WERI-Rb-1 (cell line): ENCODE results near the gene SCAANT1.

ENCODE experiments used
- DNase-seq: peaks from one replicate; pipeline ENCODE4 v3.0.0-alpha.2; 2020
- H3K27ac ChIP-seq: fragments of 250-450 bp; sonication (Bioruptor Pico); 2 replicates; pipeline ENCODE4 v1.5.1; 2020; ENCODE audit warnings: mild to moderate bottlenecking, moderate library complexity
- H3K27me3 ChIP-seq: fragments of 250-450 bp; sonication (Bioruptor Pico); 2 replicates; pipeline ENCODE4 v1.5.1; 2021; ENCODE audit warnings: mild to moderate bottlenecking, low read depth, moderate library complexity; ENCODE audit not compliant: insufficient read depth, severe bottlenecking
- H3K36me3 ChIP-seq: fragments of 250-450 bp; sonication (Bioruptor Pico); 2 replicates; pipeline ENCODE4 v1.5.1; 2020; ENCODE audit warnings: mild to moderate bottlenecking, moderate library complexity
- H3K4me3 ChIP-seq: 2 replicates; pipeline ENCODE4 v1.5.1; 2011; ENCODE audit warnings: low read depth, mild to moderate bottlenecking, control low read depth, low read length
- H3K9me3 ChIP-seq: fragments of 250-450 bp; sonication (Bioruptor Pico); 2 replicates; pipeline ENCODE4 v1.5.1; 2021; ENCODE audit warnings: mild to moderate bottlenecking, moderate library complexity; ENCODE audit not compliant: severe bottlenecking
- TF ChIP-seq, protein P1 (sequence below): IDR thresholded peaks from 2 replicates; pipeline ENCODE4 v1.5.1; 2011; ENCODE audit warnings: low read depth, mild to moderate bottlenecking, control low read depth, inconsistent platforms, low read length

SCAANT1 gene

DNA sequence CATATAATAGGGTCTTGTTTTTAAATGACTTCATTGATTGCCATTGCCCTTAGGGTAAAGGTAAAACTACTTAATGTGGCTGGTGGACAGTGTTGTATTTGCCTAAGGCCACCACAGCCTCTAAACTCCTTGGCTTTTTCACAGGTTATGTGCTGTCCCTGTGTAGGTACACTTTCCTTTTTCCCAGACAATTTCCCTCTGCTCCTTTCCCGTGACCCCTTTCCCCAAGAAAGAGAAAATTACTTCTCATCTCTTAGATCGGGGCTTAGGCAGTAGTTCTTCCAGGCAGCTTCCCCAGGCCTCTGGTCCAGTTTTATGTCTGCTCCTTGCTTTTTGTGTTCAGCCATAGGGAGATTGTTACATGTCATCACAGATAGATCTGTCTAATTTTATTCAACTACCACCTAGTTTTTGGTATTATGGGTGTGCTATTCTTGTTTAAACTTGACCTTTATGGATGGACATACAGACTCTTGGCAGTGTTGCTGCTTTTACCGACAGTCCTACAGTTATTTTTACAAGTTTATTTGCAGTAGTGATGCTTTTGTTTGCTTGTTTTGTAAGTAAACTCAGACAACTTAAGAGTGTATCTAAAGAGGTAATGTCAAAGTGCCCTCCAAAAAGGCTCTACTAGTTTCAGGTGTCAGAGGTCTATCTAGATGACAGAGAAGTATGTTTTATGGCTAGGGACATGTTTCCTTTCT is 20.5 kb upstream of the SCAANT1 start:
- Histone ChIP-seq H3K27ac (no peak overlapping the region), H3K27me3 (no peaks in the 10 kb centered on the region), H3K9me3 (no peaks in the 10 kb centered on the region), H3K36me3 (no peaks in the 10 kb centered on the region; the same call in 1 of the 2 replicates), H3K4me3 (no peak overlapping the region)
- DNase-seq, result no peak
- TF ChIP-seq, protein P1, sequence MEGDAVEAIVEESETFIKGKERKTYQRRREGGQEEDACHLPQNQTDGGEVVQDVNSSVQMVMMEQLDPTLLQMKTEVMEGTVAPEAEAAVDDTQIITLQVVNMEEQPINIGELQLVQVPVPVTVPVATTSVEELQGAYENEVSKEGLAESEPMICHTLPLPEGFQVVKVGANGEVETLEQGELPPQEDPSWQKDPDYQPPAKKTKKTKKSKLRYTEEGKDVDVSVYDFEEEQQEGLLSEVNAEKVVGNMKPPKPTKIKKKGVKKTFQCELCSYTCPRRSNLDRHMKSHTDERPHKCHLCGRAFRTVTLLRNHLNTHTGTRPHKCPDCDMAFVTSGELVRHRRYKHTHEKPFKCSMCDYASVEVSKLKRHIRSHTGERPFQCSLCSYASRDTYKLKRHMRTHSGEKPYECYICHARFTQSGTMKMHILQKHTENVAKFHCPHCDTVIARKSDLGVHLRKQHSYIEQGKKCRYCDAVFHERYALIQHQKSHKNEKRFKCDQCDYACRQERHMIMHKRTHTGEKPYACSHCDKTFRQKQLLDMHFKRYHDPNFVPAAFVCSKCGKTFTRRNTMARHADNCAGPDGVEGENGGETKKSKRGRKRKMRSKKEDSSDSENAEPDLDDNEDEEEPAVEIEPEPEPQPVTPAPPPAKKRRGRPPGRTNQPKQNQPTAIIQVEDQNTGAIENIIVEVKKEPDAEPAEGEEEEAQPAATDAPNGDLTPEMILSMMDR, result no peak

DNA sequence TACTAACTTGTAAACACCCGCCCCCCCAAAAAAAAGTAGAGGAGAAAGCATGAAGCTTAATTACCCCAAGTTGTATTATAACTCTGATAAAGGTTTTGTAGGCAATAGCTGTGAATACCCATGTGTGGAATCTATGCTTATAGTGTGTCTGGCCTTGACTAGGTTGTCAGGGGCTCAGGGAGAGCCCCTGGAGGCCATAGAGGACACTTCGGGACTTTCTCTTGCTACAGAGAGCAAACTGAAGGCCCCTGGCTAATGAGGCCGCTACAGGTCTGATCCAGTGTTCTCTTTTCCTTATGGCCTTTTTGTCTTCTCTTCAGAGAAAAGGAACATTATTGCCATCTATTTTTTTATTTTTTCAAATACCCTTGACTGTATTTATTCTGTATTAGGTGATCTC is 19.1 kb upstream of the SCAANT1 start:
- no peak overlapping the region for H3K27ac ChIP-seq
- H3K36me3 ChIP-seq, result peaks cover 7% of the 10 kb centered on the region
- TF ChIP-seq, protein P1, result peak; percentile 27; the same call in 1 of the 2 replicates
- H3K27me3 ChIP-seq, result no peaks in the 10 kb centered on the region
- H3K9me3 ChIP-seq, result no peaks in the 10 kb centered on the region
- H3K4me3 ChIP-seq, result no peak overlapping the region
- DNase-seq, result peak; percentile 8

DNA sequence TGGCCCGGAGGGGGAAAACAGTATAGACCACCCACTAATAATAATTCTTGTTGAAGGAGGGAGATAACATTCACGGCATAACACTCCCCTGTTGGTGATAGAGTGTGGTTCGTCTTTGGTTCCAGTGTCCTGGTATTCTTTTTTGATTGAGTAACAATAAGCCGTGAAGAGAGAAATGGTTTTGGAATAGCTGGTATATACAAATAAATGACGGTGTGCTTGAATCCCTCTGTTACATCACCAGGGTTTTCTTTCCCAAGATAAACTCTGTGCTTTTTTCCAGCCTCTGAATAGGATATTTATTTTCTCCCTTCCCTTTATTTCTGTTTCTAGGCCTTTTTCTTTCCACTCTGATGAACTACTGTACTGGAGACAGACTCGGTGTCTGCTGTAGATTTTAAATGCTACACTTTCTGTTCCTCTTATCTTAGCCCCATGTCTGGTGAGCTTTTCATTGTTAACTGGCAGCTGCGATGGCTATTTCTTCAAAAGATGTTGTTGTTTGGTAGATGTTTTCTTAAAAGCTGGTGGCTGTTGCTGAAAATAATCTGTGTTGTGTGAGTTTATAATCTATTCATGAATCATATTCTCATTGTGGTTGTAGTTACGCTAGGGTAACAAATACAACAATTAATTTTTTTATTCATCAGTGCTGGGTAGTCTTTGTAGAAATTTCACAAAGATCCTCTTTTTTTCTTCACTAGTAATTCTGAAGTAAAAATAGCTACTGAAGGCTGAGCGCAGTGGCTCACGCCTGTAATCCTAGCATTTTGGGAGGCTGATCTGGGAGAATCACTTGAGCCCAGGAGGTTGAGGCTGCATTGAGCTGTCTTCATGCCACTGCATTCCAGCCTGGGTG is 15.5 kb upstream of the SCAANT1 start:
- Histone ChIP-seq H3K36me3 (peaks cover 22% of the 10 kb centered on the region), H3K4me3 (no peak overlapping the region), H3K9me3 (no peaks in the 10 kb centered on the region), H3K27ac (no peak overlapping the region), H3K27me3 (no peaks in the 10 kb centered on the region)
- TF ChIP-seq, protein P1, result no peak
- DNase-seq, result no peak

DNA sequence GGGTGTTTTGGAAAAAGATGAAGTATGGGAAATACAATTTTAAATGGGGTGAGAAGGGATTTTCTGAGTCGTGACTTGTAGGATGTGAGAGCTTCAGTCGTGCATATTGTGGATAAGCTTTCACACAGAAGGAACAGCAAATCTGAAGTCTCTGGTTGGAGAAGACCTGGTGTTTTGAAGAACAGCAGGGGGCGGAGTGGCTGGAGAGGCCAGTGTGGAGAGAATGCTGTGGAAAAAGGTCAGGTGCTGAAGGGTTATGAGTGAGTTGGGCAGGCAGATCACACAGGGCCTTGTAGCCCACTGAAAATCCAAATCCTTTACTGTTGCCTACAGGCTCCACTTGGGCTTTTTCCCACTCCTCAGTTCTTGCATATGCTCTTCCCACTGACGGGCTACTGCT is 14.1 kb upstream of the SCAANT1 start:
- Histone ChIP-seq H3K36me3 (peaks cover 26% of the 10 kb centered on the region), H3K27me3 (no peaks in the 10 kb centered on the region)
- DNase-seq, result no peak

DNA sequence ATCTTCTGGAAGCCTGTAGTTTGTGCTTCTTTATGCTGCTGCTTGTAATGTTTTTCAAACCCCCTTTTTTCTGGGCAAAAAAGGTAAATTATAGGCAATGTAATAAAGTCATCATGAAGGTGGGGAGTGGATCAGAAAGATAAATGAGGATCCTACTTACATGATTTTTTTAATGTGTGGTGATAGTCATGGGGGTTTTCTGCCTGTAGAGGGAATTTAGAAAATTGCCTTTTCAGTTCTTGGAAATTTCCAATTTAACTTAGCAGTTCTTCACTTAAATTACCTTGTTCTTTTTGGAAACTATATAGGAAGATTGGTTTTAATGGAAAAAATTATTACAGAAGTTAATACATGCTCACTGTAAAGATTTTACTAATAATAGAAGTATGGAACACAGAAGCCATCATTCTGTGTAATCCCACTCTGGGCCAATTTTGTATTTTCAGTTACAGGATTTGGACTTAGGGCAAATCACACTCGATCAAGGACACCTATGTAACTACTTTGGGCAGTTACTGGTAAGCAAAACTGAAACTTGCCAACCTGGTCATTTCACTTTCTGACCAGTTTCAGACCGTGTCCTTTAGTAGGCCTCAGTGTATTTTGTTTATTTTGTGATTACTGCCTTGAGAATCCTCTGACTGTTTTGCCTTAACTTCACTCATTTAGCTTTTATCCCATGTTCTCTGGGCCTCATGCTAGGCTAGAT is 10.5 kb upstream of the SCAANT1 start:
- peaks cover 33% of the 10 kb centered on the region for H3K36me3 ChIP-seq
- no peak overlapping the region for H3K4me3 ChIP-seq
- H3K27me3 ChIP-seq, result no peaks in the 10 kb centered on the region
- no peak for DNase-seq
- TF ChIP-seq, protein P1, result no peak
- no peaks in the 10 kb centered on the region for H3K9me3 ChIP-seq
- no peak overlapping the region for H3K27ac ChIP-seq

More for the DNA sequence above, 14.1 kb upstream of the SCAANT1 start:
- Histone ChIP-seq H3K9me3 (no peaks in the 10 kb centered on the region), H3K4me3 (no peak overlapping the region), H3K27ac (no peak overlapping the region)
- TF ChIP-seq, protein P1, result no peak
